Endothelial cell of umbilical vein (primary cell): ENCODE results near the gene KMT2B. TPM values are rescaled to one million over a fixed set of nuclear protein-coding genes. Genes with fewer than 3 reads are reported as not detected.

Experiments
- BruUV-seq: library from RNA; stranded (reverse); fragments of 400-500 nt; replicated peaks from 2 replicates; lab custom pipeline; 2021; lab: Mats Ljungman, UMichigan
- CTCF ChIA-PET: fragments of 300-600, 350-600 bp; sonication (Branson Sonifier 250); formaldehyde crosslinking; loops from one replicate; lab custom pipeline; 2021; ENCODE audit warnings: antibody characterized with exemption, inconsistent platforms; lab: Charles Lee
- POLR2A ChIA-PET: fragments of 300-600, 350-600 bp; sonication (Branson Sonifier 250); formaldehyde crosslinking; loops from one replicate; lab custom pipeline; 2021; ENCODE audit warnings: antibody characterized with exemption, inconsistent platforms; lab: Charles Lee
- DNase-seq: peaks from one replicate; pipeline ENCODE4 v3.0.0-alpha.2; 2011; ENCODE audit warnings: low read depth, low spot score
- FAIRE-seq: peaks from 2 replicates; lab custom pipeline; 2011; peaks lifted over from hg19 to GRCh38; lab: Jason Lieb, UNC
- H2AFZ ChIP-seq: 2 replicates; pipeline ENCODE4 v1.6.0; 2012; ENCODE audit warnings: low read depth, low read length, control low read depth, inconsistent platforms
- H3K27ac ChIP-seq: 2 replicates; pipeline ENCODE4 v1.5.1; 2011; ENCODE audit warnings: low read depth, mild to moderate bottlenecking, control low read depth, low read length, moderate library complexity; ENCODE audit not compliant: insufficient read depth
- H3K27me3 ChIP-seq, 2 experiments: 2 replicates each; pipeline versions ENCODE4 v1.6.0 to v1.6.1; 2011; ENCODE audit warnings: low read length in 2 of 2, mixed read lengths in 1 of 2; ENCODE audit not compliant: control insufficient read depth in 2 of 2, insufficient read depth in 2 of 2
- H3K36me3 ChIP-seq, 2 experiments: 2 replicates in 1 of 2; 3 replicates in 1 of 2; pipeline ENCODE4 v1.5.1; 2011; ENCODE audit warnings: low read length in 2 of 2, mild to moderate bottlenecking in 1 of 2, moderate library complexity in 1 of 2; ENCODE audit not compliant: control insufficient read depth in 2 of 2, insufficient read depth in 2 of 2; ENCODE audit errors: extremely low read depth in 1 of 2
- H3K4me1 ChIP-seq: 3 replicates; pipeline ENCODE4 v1.5.1; 2011; ENCODE audit warnings: mild to moderate bottlenecking, low read length; ENCODE audit not compliant: control insufficient read depth, insufficient read depth; ENCODE audit errors: extremely low read depth
- H3K4me2 ChIP-seq: 2 replicates; pipeline ENCODE4 v1.6.1; 2011; ENCODE audit warnings: low read length, control low read depth, mixed read lengths; ENCODE audit not compliant: insufficient read depth
- H3K4me3 ChIP-seq, 3 experiments: fragments of 200-600 bp in 1 of 3; sonication (generic), shearing (Covaris generic) in 1 of 3; replicated peaks in 1 of 3; 2 replicates each; pipeline ENCODE4 v1.5.1; 2011 to 2016; ENCODE audit warnings: control low read depth in 3 of 3, low read length in 3 of 3, mild to moderate bottlenecking in 2 of 3, inconsistent platforms in 1 of 3, low read depth in 1 of 3, moderate library complexity in 1 of 3; ENCODE audit not compliant: insufficient read depth in 1 of 3
- H3K79me2 ChIP-seq: 2 replicates; pipeline ENCODE4 v1.6.0; 2012; ENCODE audit warnings: low read length, inconsistent platforms; ENCODE audit not compliant: control insufficient read depth, insufficient read depth
- H3K9ac ChIP-seq: replicated peaks from 2 replicates; pipeline ENCODE3; 2011; ENCODE audit warnings: low read length, control low read depth; ENCODE audit not compliant: insufficient read depth; ENCODE audit errors: extremely low read depth
- H3K9me1 ChIP-seq: replicated peaks from 3 replicates; pipeline ENCODE4 v1.6.0; 2011; ENCODE audit warnings: mild to moderate bottlenecking, low read length; ENCODE audit not compliant: control insufficient read depth, insufficient read depth; ENCODE audit errors: extremely low read depth
- H3K9me3 ChIP-seq: replicated peaks from 2 replicates; pipeline ENCODE4 v1.5.1; 2012; ENCODE audit warnings: low read length, inconsistent platforms; ENCODE audit not compliant: control insufficient read depth, insufficient read depth
- H4K20me1 ChIP-seq: replicated peaks from 2 replicates; pipeline ENCODE3; 2011; ENCODE audit warnings: mild to moderate bottlenecking, low read length; ENCODE audit not compliant: control insufficient read depth, insufficient read depth; ENCODE audit errors: extremely low read depth
- CTCF ChIP-seq, 2 donors: IDR thresholded peaks; 1 replicate in 1 of 2; 2 replicates in 1 of 2; pipeline ENCODE4 v1.5.1; 2011; ENCODE audit warnings: low read length in 2 of 2, mild to moderate bottlenecking in 2 of 2, moderate library complexity in 2 of 2, control low read depth in 1 of 2, inconsistent platforms in 1 of 2, low read depth in 1 of 2; ENCODE audit not compliant: insufficient read depth in 1 of 2; ENCODE audit errors: extremely low read depth in 1 of 2
- EZH2 ChIP-seq: IDR thresholded peaks from 2 replicates; pipeline ENCODE4 v1.6.1; 2012; ENCODE audit warnings: borderline replicate concordance, low read depth, mild to moderate bottlenecking, moderate library complexity, low read length, inconsistent platforms; ENCODE audit not compliant: severe bottlenecking
- FOS ChIP-seq: IDR thresholded peaks from 2 replicates; pipeline ENCODE4 v1.6.1; 2011; ENCODE audit warnings: mild to moderate bottlenecking, low read length, moderate library complexity, borderline replicate concordance; ENCODE audit not compliant: insufficient read depth
- GATA2 ChIP-seq: IDR thresholded peaks from 2 replicates; pipeline ENCODE4 v1.7.0; 2011; ENCODE audit warnings: low read depth, mild to moderate bottlenecking, moderate library complexity, mixed read lengths, low read length; ENCODE audit not compliant: insufficient read length, insufficient read depth
- JUN ChIP-seq: IDR thresholded peaks from 2 replicates; pipeline ENCODE4 v1.6.1; 2011; ENCODE audit warnings: borderline replicate concordance, low read depth; ENCODE audit not compliant: insufficient read length, insufficient read depth
- MYC ChIP-seq: IDR thresholded peaks from one replicate; pipeline ENCODE4 v1.6.1; 2011; ENCODE audit warnings: mild to moderate bottlenecking, low read depth, low read length
- POLR2A ChIP-seq: IDR thresholded peaks from 2 replicates; pipeline ENCODE4 v1.6.1; 2012; ENCODE audit warnings: low read depth, mild to moderate bottlenecking, control low read depth, low read length
- POLR2AphosphoS5 ChIP-seq: IDR thresholded peaks from 2 replicates; pipeline ENCODE4 v1.6.1; 2012; ENCODE audit warnings: low read depth, mild to moderate bottlenecking, control low read depth, low read length, moderate library complexity; ENCODE audit not compliant: insufficient read depth
- dilution Hi-C: fragments of 300-500 bp; cut with MboI; formaldehyde crosslinking; loops from one replicate; pipeline ENCODE4 v1.15.0; 2019; ENCODE audit warnings: low sequenced_read_pairs; ENCODE audit not compliant: extremely low pct_ligation_motif_present
- intact Hi-C: fragments of 100-400 bp; cut with micrococcal nuclease; formaldehyde crosslinking; loops from one replicate; pipeline ENCODE4 v1.10.0; 2022
- polyA plus RNA-seq, 4 experiments: library from polyadenylated mRNA; depleted of rRNA in 3 of 4; stranded (reverse) in 3 of 4; unstranded in 1 of 4; fragments of >200 nt; gene quantifications; 2 replicates each; pipeline versions ENCODE4 v1.2.1 to v1.2.3, GENCODE V29; 2011 to 2012; ENCODE audit warnings: missing spikeins in 1 of 4
- total RNA-seq: library from RNA; stranded (reverse); gene quantifications from 2 replicates; pipeline ENCODE4 v1.2.3, GENCODE V29; 2021
- TF ChIP-seq, protein P1 (sequence below): IDR thresholded peaks from 2 replicates; pipeline ENCODE4 v1.6.1; 2011; ENCODE audit not compliant: insufficient read depth, insufficient read length

KMT2B gene
- total and polyA plus RNA-seq, 2 donors (not counting 3 experiments of a cell fraction or from before 2014, with no cell fraction given): 28.4 to 37.2 TPM

DNA sequence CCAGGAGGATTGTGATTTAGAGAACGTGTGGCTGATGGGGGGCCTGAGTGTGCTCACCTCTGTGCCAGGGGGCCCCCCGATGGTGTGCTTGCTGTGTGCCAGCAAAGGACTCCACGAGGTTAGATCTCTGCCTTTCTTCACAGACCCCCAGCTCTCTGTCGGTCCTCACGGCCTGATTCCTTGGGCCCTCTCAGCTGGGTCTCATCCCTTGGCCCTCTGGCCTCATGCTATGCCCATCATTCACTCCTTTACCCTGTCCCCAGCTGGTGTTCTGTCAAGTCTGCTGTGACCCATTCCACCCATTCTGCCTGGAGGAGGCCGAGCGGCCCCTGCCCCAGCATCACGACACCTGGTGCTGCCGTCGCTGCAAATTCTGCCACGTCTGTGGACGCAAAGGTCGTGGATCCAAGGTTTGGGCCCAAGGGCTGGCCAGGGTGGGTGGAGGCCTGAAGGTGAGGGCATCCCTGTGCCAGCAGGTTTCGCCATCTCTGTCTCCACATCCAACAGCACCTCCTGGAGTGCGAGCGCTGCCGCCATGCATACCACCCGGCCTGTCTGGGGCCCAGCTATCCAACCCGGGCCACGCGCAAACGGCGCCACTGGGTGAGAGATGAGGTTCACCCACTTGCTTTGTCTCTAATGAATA is 7.5 kb downstream of the KMT2B start:
- no peak overlapping the region for H3K4me3 ChIP-seq
- H3K9me1 ChIP-seq: no peaks in the 10 kb centered on the region
- H2AFZ ChIP-seq: no peak overlapping the region
- TF ChIP-seq POLR2A (no peak), MYC (no peak)
- no peak overlapping the region for H3K9ac ChIP-seq
- FAIRE-seq: no peak
- CTCF ChIA-PET: no interaction called here
- no peaks in the 10 kb centered on the region for H4K20me1 ChIP-seq
- intact Hi-C loops: no loop called here
- H3K36me3 ChIP-seq: peaks cover 26 to 80% of the 10 kb centered on the region in 2 experiments
- no peaks in the 10 kb centered on the region for H3K9me3 ChIP-seq
- no TSS peak for BruUV-seq
- POLR2A ChIA-PET: no interaction called here
- no peaks in the 10 kb centered on the region for H3K4me1 ChIP-seq
- H3K4me2 ChIP-seq: no peak overlapping the region
- DNase-seq: no peak
- H3K27ac ChIP-seq: no peak overlapping the region
- H3K27me3 ChIP-seq: no peaks in the 10 kb centered on the region
- H3K79me2 ChIP-seq: peaks cover 7% of the 10 kb centered on the region
- dilution Hi-C loops: no loop called here

DNA sequence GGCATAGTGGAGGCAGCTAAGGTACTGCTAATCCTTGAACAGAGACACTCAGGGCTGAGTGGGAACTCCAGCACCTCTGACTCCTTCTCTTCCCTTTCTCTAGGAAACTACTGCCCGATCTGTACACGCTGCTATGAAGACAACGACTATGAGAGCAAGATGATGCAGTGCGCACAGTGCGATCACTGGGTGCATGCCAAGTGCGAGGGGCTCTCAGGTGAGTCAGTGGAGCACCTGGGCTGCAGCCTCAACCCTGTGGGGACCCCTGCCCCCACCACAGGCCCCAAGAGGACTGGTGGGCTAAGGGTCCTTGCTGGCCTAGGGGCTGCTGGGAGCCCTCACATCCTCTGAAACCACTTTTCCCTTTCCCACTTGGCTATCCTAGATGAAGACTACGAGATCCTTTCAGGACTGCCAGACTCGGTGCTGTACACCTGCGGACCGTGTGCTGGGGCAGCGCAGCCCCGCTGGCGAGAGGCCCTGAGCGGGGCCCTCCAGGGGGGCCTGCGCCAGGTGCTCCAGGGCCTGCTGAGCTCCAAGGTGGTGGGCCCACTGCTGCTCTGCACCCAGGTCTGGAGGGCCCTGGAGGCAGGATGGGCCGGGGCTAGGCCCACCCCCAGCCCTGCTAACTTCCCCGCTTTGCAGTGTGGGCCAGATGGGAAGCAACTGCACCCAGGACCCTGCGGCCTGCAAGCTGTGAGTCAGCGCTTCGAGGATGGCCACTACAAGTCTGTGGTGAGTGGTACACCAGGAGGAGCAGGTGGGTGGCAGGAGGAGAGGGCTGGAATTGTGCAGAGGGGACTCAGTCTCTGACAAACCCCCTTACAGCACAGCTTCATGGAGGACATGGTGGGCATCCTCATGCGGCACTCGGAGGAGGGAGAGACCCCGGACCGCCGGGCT is 9.5 kb downstream of the KMT2B start:
- no peaks in the 10 kb centered on the region for H3K27me3 ChIP-seq
- CTCF ChIA-PET: interaction anchor here (0.6 to 1.6 kb wide), 2 partner anchors 13 to 21 kb away, joined by 3 read pairs; partner anchors contain the start of gene LIN37
- intact Hi-C loops: no loop called here
- H3K4me3 ChIP-seq: no peak overlapping the region
- TF ChIP-seq JUN: no peak
- no peak for TF ChIP-seq POLR2AphosphoS5
- no peak for TF ChIP-seq GATA2
- TF ChIP-seq, protein P1, sequence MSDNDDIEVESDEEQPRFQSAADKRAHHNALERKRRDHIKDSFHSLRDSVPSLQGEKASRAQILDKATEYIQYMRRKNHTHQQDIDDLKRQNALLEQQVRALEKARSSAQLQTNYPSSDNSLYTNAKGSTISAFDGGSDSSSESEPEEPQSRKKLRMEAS: no peak
- no peak for TF ChIP-seq CTCF (IDR thresholded peaks at IDR 0.05; ENCODE audit: extremely low read depth in 1 of 2, insufficient read depth in 1 of 2, low read depth in 1 of 2, low read length in 2 of 2)
- TF ChIP-seq POLR2A: no peak
- TF ChIP-seq EZH2: no peak
- no peak for TF ChIP-seq FOS
- no peak for TF ChIP-seq MYC
- POLR2A ChIA-PET: no interaction called here
- H3K9ac ChIP-seq: no peak overlapping the region
- no peak overlapping the region for H3K4me2 ChIP-seq
- DNase-seq (no peak), FAIRE-seq (no peak)
- H2AFZ ChIP-seq: no peak overlapping the region
- peaks cover 28 to 89% of the 10 kb centered on the region in 2 experiments for H3K36me3 ChIP-seq
- H3K4me1 ChIP-seq: no peaks in the 10 kb centered on the region
- dilution Hi-C loops: no loop called here
- no TSS peak for BruUV-seq
- H3K79me2 ChIP-seq: no peaks in the 10 kb centered on the region
- H3K9me1 ChIP-seq: no peaks in the 10 kb centered on the region
- H3K27ac ChIP-seq: no peak overlapping the region
- no peaks in the 10 kb centered on the region for H4K20me1 ChIP-seq
- no peaks in the 10 kb centered on the region for H3K9me3 ChIP-seq
